Chondrocyte (in vitro differentiated cells): ENCODE measurements around the gene XPO1. TPM values are rescaled to one million over a fixed set of nuclear protein-coding genes. Genes with fewer than 3 reads are reported as not detected.

Experiments
- DNase-seq: peaks from one replicate; pipeline ENCODE4 v3.0.0; 2021; ENCODE audit warnings: mixed read lengths, low spot score
- H3K27ac Mint-ChIP-seq: one replicate; pipeline ENCODE4 v1.8.0; 2021; ENCODE audit warnings: mild to moderate bottlenecking, moderate library complexity, mixed read lengths; ENCODE audit not compliant: unreplicated experiment
- H3K27me3 Mint-ChIP-seq: 2 replicates; pipeline ENCODE4 v1.8.0; 2021; ENCODE audit warnings: low read depth, mixed read lengths
- H3K36me3 Mint-ChIP-seq: 2 replicates; pipeline ENCODE4 v1.8.0; 2021; ENCODE audit warnings: low read depth, mixed read lengths
- H3K4me1 Mint-ChIP-seq: 2 replicates; pipeline ENCODE4 v1.8.0; 2021; ENCODE audit warnings: low read depth, mild to moderate bottlenecking, mixed read lengths
- H3K4me3 Mint-ChIP-seq: one replicate; pipeline ENCODE4 v1.8.0; 2021; ENCODE audit warnings: mild to moderate bottlenecking, moderate library complexity, mixed read lengths; ENCODE audit not compliant: unreplicated experiment
- H3K9me3 Mint-ChIP-seq: 2 replicates; pipeline ENCODE4 v1.8.0; 2021; ENCODE audit warnings: low read depth, mixed read lengths
- total RNA-seq: library from RNA; stranded (reverse); gene quantifications from 3 replicates; pipeline ENCODE4 v1.2.1, GENCODE V29; 2021
- TF ChIP-seq, protein P1 (sequence below): fragments of 200-600 bp; sonication (generic); IDR thresholded peaks from 2 replicates; pipeline ENCODE4 v1.5.0; 2021; ENCODE audit warnings: antibody characterized with exemption, mild to moderate bottlenecking, moderate library complexity

Gene XPO1
- total RNA-seq, 1 donor from 2014 or later: 89.8 TPM

DNA sequence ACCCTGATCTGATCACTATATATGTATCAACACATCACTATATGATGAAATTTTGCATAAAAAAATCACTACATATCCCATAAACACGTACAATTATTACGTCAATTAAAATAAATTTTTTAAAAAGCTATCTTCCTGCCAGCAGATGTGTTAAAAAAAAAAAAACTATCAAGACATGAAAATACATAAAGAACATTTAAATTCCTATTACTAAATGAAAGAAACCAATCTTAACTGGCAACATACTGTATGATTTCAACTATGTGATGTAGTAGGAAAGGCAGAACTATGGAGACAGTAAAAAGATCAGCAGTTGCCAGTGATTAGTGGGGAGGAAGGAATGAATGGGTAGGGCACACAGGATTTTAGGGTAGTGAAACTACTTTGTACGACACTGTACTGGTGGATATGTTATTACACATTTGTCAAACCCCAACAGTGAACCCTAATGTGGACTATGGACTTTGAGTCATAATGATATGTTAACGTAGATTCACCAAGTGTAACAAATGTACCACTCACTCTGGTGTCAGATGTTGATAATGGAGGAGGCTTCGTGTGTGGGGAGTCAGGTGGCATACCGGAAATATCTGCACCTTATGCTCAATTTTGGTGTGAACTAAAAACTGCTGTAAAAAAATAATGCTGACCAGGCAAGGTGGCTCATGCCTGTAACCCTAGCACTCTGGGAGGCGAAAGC is 94.7 kb downstream of the XPO1 start:
- no peaks in the 10 kb centered on the region for H3K27me3 Mint-ChIP-seq
- TF ChIP-seq, protein P1, sequence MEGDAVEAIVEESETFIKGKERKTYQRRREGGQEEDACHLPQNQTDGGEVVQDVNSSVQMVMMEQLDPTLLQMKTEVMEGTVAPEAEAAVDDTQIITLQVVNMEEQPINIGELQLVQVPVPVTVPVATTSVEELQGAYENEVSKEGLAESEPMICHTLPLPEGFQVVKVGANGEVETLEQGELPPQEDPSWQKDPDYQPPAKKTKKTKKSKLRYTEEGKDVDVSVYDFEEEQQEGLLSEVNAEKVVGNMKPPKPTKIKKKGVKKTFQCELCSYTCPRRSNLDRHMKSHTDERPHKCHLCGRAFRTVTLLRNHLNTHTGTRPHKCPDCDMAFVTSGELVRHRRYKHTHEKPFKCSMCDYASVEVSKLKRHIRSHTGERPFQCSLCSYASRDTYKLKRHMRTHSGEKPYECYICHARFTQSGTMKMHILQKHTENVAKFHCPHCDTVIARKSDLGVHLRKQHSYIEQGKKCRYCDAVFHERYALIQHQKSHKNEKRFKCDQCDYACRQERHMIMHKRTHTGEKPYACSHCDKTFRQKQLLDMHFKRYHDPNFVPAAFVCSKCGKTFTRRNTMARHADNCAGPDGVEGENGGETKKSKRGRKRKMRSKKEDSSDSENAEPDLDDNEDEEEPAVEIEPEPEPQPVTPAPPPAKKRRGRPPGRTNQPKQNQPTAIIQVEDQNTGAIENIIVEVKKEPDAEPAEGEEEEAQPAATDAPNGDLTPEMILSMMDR: no peak
- H3K36me3 Mint-ChIP-seq: no peaks in the 10 kb centered on the region
- no peak overlapping the region for H3K4me3 Mint-ChIP-seq
- no peaks in the 10 kb centered on the region for H3K9me3 Mint-ChIP-seq
- no peak for DNase-seq
- no peak overlapping the region for H3K27ac Mint-ChIP-seq
- peaks cover 35% of the 10 kb centered on the region for H3K4me1 Mint-ChIP-seq

DNA sequence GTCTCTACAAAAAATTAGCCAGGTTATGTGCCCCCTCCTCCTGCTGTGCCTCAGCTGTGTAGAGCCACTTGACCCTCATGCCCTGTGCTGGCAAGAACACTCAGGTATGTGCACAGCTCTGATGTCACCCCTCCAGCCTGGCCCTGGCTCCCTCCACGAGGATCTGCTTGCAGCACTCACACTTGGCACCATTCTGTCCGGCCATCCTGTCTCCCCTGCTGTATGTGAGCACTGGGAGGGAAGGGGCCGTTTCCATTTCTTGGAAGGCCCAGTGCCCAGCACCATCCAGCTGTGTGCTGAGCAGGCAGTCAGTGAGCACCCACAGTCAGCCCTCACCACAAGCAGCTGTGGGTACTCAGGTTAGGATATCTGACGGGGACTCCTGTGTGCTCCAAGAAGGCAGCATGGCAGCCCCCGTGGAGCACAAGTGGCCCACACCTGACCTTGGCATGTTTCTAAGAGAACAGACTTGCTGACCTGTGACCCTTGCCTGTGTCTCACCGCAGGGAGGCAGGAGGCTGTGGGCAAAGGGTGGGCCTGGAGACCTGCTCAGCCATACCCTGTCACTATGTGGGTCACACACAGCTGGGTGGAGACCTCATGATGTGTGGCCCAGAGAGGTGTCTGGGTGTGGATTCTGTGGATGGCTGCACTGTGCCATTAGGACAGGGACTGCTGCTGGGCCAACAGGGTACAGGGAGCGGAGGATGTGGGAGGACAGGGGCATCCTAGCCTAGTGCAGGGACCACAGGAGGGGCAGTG is 98.7 kb downstream of the XPO1 start:
- Mint-ChIP-seq H3K36me3 (no peaks in the 10 kb centered on the region), H3K27me3 (no peaks in the 10 kb centered on the region), H3K4me1 (peaks cover 59% of the 10 kb centered on the region), H3K27ac (no peak overlapping the region), H3K4me3 (no peak overlapping the region), H3K9me3 (peaks cover 10% of the 10 kb centered on the region)
- DNase-seq: no peak
- TF ChIP-seq, protein P1: no peak

GRCh38 chr2:61438670-61439069 is 99.5 kb downstream of the XPO1 start:
- Mint-ChIP-seq H3K27ac (peak overlapping the region; percentile 33), H3K4me1 (peaks cover 63% of the 10 kb centered on the region), H3K9me3 (peaks cover 10% of the 10 kb centered on the region), H3K27me3 (no peaks in the 10 kb centered on the region), H3K4me3 (no peak overlapping the region), H3K36me3 (no peaks in the 10 kb centered on the region)
- TF ChIP-seq, protein P1: no peak
- DNase-seq: no peak

DNA sequence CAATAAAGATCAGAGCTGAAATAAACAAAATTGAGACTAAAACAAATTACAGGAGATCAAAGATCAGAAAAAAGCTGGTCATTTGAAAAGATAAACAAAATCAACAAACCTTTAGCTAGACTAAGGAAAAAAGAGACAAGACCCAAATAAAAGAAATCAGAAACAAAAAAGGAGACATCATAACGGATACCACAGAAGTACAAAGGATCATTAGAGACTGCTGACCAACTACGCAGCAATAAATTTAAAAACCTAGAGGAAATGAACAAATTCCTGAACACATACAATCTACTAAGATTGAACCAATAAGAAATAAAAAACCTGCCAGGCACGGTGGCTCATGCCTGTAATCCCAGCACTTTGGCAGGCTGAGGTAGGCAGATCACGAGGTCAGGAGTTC is 101.0 kb downstream of the XPO1 start:
- no peak for DNase-seq
- TF ChIP-seq, protein P1: no peak
- Mint-ChIP-seq H3K27me3 (no peaks in the 10 kb centered on the region), H3K36me3 (no peaks in the 10 kb centered on the region), H3K4me3 (no peak overlapping the region), H3K27ac (peak overlapping the region; percentile 9), H3K4me1 (peaks cover 63% of the 10 kb centered on the region), H3K9me3 (peaks cover 10% of the 10 kb centered on the region)

DNA sequence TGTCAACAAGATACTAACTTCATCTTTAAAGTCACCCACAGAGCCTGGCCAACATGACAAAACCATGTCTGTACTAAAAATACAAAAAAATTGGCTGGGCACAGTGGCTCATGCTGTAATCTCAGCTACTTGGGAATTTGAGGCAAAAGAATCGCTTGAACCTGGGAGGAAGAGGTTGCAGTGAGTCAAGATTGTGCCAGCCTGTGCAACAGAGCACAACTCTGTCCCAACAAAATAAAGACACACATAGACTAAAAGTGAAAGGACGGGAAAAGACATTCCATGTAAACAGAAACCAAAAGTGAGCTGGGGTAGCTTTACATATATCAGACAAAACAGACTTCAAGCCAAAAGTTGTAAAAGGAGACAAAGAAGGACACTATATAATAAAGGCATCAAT is 102.1 kb downstream of the XPO1 start:
- peak overlapping the region; percentile 49 for H3K4me3 Mint-ChIP-seq
- H3K9me3 Mint-ChIP-seq: peaks cover 10% of the 10 kb centered on the region
- peaks cover 56% of the 10 kb centered on the region for H3K4me1 Mint-ChIP-seq
- DNase-seq: no peak
- H3K27ac Mint-ChIP-seq: peak overlapping the region; percentile 78
- TF ChIP-seq, protein P1: no peak
- H3K27me3 Mint-ChIP-seq: no peaks in the 10 kb centered on the region
- H3K36me3 Mint-ChIP-seq: no peaks in the 10 kb centered on the region
